Kidney epithelial cell (primary cell): ENCODE measurements around the gene DDA1. TPM values are rescaled to one million over a fixed set of nuclear protein-coding genes. Genes with fewer than 3 reads are reported as not detected.

Source experiments
- DNase-seq: peaks from one replicate; pipeline ENCODE4 v3.0.0-alpha.2; 2010; ENCODE audit warnings: low read depth
- H3K27me3 ChIP-seq: 2 replicates; pipeline ENCODE4 v1.6.0; 2011; ENCODE audit warnings: low read length; ENCODE audit not compliant: control insufficient read depth, insufficient read depth
- H3K36me3 ChIP-seq: 2 replicates; pipeline ENCODE4 v1.5.1; 2011; ENCODE audit warnings: low read length; ENCODE audit not compliant: control insufficient read depth, insufficient read depth
- H3K4me3 ChIP-seq: 2 replicates; pipeline ENCODE4 v1.5.1; 2011; ENCODE audit warnings: low read depth, mild to moderate bottlenecking, control low read depth, low read length
- total RNA-seq: library from RNA; depleted of rRNA; stranded (reverse); fragments of >200 nt; gene quantifications from 2 replicates; pipeline ENCODE4 v1.2.3, GENCODE V29; 2015
- TF ChIP-seq, protein P1 (sequence below): IDR thresholded peaks from 2 replicates; pipeline ENCODE4 v1.5.1; 2011; ENCODE audit warnings: mild to moderate bottlenecking, moderate library complexity, low read length, control low read depth, inconsistent platforms; ENCODE audit not compliant: insufficient read depth, poor library complexity, severe bottlenecking

The DDA1 gene
- total RNA-seq, 1 donor from 2014 or later: 73.4 TPM

- Histone ChIP-seq H3K36me3 (no peaks in the 10 kb centered on the region), H3K4me3 (no peak overlapping the region), H3K27me3 (no peaks in the 10 kb centered on the region)
- no peak for DNase-seq
- TF ChIP-seq, protein P1, sequence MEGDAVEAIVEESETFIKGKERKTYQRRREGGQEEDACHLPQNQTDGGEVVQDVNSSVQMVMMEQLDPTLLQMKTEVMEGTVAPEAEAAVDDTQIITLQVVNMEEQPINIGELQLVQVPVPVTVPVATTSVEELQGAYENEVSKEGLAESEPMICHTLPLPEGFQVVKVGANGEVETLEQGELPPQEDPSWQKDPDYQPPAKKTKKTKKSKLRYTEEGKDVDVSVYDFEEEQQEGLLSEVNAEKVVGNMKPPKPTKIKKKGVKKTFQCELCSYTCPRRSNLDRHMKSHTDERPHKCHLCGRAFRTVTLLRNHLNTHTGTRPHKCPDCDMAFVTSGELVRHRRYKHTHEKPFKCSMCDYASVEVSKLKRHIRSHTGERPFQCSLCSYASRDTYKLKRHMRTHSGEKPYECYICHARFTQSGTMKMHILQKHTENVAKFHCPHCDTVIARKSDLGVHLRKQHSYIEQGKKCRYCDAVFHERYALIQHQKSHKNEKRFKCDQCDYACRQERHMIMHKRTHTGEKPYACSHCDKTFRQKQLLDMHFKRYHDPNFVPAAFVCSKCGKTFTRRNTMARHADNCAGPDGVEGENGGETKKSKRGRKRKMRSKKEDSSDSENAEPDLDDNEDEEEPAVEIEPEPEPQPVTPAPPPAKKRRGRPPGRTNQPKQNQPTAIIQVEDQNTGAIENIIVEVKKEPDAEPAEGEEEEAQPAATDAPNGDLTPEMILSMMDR: no peak
Measured at GRCh38 chr19:17340871-17341357, 31.6 kb downstream of the DDA1 start.

DNA sequence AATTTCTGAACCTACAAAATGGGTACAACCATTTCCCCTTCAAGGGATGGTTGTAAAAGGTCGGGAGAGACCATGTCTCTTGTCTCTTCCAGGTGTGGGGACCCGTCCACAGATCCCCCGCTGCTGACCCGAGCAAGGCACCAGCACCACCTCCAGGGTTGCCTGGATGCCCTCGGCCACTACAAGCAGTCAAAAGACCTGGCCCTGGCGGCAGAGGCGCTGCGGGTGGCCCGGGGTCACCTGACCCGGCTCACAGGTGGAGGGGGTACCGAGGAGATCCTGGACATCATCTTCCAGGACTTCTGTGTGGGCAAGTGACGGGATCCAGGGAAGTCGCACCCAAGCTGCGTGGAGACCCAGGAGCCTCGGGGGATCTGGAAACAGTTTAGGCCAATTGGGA, 32.0 kb downstream of the DDA1 start:
- Histone ChIP-seq H3K36me3 (no peaks in the 10 kb centered on the region), H3K27me3 (no peaks in the 10 kb centered on the region), H3K4me3 (no peak overlapping the region)
- DNase-seq: no peak
- TF ChIP-seq, protein P1: no peak

DNA sequence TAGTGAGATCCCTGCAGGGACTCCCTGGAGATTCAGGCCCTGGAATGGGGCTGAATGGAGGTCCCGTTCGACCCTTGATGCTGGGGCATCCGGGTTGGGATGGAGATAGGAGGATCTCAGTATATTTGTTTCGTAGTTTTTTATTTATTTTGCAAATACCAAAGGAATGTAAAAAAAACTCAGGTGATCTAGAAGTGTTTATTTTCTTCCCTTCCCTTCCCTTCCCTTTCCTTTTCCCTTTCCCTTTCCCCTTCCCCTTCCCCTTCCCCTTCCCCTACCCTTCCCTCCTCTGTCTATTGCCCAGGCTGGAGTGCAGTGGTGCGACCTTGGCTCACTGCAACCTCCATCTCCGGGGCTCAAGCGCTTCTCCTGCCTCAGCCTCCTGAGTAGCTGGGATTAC, 32.5 kb downstream of the DDA1 start:
- H3K36me3 ChIP-seq: no peaks in the 10 kb centered on the region
- no peak for DNase-seq
- H3K4me3 ChIP-seq: no peak overlapping the region
- H3K27me3 ChIP-seq: no peaks in the 10 kb centered on the region
- TF ChIP-seq, protein P1: no peak

DNA sequence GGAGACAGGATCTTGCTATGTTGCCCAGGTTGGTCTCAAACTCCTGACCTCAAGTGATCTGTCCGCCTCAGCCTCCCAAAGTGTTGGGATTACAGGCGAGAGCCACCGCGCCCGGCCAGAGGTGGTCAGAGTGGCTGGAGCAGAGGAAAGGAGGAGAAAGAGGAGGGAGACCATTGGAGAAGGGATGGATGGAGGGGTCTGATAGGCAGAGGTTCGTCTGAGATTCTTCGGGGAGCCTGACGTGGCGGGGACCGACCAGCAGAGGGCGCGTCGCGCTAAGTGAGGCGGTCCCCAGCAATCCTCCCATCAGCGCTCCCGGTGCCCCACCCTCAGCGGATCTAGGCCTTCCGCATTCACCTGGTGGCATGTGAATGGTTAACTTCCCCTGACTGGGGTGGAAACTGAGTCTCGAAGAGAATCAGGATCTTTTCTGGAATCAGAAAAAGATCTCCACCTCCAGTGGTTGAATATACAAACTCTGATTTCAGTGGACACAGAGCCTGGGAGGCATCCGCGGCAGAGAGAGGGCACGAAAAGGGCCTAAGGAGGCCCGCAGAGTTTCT, 36.8 kb downstream of the DDA1 start:
- DNase-seq: no peak
- TF ChIP-seq, protein P1: peak; percentile 94
- no peaks in the 10 kb centered on the region for H3K36me3 ChIP-seq
- H3K4me3 ChIP-seq: no peak overlapping the region
- H3K27me3 ChIP-seq: peaks cover 3% of the 10 kb centered on the region

DNA sequence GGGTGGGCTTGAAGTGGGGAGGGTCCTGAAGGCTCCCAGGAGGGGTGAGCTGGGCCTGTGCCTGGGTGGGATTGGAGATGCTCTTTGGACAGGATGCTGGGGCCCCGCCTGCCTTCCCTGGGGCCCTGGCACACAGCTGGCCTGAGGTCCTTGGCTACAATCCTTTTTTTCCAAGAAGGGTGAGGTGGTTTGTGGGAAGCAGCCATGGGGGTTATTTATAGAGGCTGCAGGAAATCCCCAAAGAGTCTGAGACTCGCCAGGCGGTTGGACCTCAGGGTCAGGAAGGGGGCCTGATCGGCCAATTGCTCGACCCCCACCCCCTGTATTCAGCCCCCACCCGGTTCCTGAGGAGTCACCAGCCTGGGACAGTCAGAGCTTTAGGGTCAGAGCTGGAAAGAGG, 38.0 kb downstream of the DDA1 start:
- H3K27me3 ChIP-seq: peaks cover 5% of the 10 kb centered on the region
- H3K36me3 ChIP-seq: no peaks in the 10 kb centered on the region
- TF ChIP-seq, protein P1: no peak
- DNase-seq: no peak
- H3K4me3 ChIP-seq: no peak overlapping the region

DNA sequence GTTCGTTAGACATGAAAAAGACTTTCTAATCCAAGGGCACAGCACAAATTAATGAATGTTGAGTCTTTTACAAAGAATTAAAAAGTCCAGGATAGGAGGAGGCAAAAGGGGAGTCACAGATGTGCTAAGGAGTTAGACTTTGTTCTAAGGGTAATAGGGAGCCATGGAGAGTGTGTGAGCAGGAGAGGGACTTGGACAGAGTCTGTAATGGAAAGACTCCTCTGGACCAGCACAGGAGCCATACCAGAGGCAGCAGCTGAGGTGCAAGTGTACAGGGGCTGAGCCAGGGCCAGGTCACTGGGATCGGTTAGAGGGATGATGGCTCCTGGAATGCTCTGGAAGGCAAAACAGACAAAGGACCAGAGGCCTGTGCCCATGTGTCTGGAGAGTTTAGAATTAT, 38.5 kb downstream of the DDA1 start:
- DNase-seq: no peak
- peaks cover 5% of the 10 kb centered on the region for H3K27me3 ChIP-seq
- TF ChIP-seq, protein P1: no peak
- H3K4me3 ChIP-seq: no peak overlapping the region
- H3K36me3 ChIP-seq: no peaks in the 10 kb centered on the region
